GM19468 (cell line): Measurements from ENCODE around the gene ALDH1L1.

Experiments used
- ATAC-seq: cut with Tn5 transposase; IDR thresholded peaks from one replicate; pipeline ENCODE4 v1.9.1; 2021; ENCODE audit warnings: mild to moderate bottlenecking, moderate library complexity, moderate number of reproducible peaks; ENCODE audit not compliant: unreplicated experiment; ENCODE audit errors: extremely low read depth

Gene ALDH1L1

DNA sequence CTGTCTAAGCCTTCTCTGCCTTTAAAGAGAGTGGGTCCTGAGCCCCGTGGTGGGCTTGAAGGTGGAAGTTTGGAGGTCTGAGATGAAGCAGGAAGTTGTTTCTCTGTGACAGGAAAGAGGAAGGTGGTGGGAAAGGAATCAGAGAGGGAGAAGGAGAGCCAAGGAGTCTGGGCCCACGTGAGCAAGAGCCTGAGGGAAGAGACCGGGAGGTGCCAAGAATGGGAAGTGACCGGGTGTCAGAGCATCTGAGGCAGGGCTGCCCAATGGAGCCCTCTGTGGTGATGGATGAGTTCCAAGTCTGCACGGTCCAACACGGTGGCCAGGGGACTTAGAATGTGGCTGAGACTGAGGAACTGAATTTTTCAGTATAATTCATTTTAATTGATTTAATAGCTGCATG, 24.6 kb downstream of the ALDH1L1 start:
- ATAC-seq: no peak

- no peak for ATAC-seq
These were observed 25.1 kb downstream of the ALDH1L1 start for GRCh38 chr3:126155280-126155640.

GRCh38 chr3:126154391-126155279, 25.8 kb downstream of the ALDH1L1 start:
- ATAC-seq: no peak

DNA sequence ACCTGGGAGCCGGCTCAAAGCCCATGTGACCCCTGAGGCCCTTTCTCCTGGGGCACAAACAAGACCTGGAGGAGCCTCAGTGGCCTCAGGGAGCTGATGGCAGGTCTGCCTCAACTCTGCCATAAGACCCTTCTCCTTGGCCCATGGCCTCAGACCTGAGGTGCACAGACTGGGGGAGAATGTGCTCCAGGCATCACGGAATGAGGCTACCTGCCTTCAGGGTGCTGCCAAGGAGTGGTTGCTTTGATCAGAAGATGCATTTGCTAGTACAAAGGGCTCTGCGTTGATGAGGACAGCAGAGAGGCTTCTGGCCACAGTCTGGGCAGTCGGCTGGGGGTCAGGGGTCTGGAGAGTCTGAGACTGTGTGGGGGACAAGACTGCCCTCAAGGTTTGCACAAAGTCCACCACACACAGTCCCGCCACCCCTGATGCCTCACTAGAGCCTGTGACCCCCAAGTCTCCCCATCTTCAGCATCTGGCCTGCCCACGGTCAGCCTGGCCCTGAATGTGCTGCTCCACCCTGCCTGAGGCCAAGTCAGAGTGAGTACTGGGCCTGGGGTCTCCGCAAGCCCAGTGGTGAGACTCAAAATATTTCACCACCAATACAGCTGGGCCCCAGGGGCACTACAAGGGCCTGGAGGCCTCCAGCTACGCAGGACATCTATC, 26.6 kb downstream of the ALDH1L1 start:
- no peak for ATAC-seq

GRCh38 chr3:126152901-126153694, 27.3 kb downstream of the ALDH1L1 start:
- ATAC-seq: no peak

- ATAC-seq: no peak
These were observed 27.9 kb downstream of the ALDH1L1 start for GRCh38 chr3:126152458-126152857.

DNA sequence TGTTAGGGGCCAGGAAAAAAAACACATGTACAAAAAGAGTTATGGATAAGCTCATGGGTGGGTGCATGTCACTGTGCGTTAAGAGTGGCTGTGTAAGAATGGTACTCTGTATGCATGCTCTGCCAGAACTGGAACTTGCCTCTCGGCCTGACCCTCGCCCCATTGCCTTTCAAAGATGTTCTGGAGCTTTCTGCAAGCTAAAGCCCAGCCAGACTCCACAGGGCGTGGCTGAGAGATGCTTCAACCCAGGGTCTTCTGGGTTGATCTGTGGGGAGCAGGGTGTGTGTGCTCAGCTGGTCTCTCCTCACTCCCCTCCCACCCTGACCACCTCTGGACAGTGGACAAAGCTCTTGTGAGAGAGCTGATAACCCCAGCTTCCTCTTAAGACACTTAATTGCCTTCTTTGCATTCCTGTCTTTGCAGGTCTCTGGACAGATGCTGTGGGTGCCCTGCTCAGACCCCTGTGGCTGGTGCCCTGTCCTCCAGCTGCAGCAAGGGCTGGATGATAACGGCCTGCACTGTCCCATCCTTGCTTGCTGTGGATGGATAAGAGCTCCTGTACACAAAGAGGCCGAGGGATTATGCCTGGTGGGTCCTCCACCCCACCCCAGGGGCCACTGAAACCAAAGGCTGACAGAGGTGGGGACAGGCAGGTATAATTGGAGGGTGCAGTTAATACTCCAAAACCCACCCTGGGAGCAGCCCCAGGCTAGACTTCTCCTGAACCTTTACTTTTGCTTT, 28.7 kb downstream of the ALDH1L1 start:
- no peak for ATAC-seq

- ATAC-seq: no peak
These were observed 30.3 kb downstream of the ALDH1L1 start for GRCh38 chr3:126149960-126150515.

DNA sequence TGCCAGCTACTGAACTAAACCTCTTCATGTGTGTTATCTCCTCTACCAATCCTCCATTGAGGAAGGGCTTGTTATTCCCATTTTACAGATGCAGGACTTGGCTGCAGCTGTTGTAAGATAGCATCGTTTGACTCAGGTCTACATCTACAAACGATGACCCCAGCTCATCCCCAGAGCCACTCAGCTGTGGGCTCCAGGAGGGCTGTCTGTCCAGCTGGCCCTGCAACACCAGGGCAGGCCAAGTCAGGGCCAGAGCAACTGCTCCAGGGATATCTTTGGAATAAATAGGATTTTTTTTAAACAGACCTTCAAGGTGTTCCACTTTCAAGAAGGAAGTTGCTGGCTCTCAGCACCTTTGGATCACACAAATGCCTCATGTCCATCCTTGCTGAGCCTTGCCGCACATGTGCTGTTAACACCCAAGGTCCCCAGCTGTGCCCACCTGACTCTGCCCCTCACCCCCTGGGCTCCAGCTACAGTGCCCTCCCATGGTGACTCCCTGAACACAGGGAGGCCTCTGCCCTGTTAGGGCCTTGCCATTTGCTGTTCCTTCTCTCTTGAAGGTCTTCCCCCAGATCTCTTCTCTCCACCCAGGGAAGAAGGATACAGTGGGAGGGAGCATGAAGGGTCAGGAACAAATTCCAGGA, 31.0 kb downstream of the ALDH1L1 start:
- no peak for ATAC-seq

GRCh38 chr3:126147932-126148683, 32.3 kb downstream of the ALDH1L1 start:
- no peak for ATAC-seq

GRCh38 chr3:126147147-126147931, 33.0 kb downstream of the ALDH1L1 start:
- ATAC-seq: no peak

- no peak for ATAC-seq
These were observed 33.8 kb downstream of the ALDH1L1 start for GRCh38 chr3:126146525-126147146.

- no peak for ATAC-seq
These were observed 34.4 kb downstream of the ALDH1L1 start for GRCh38 chr3:126146034-126146433.

DNA sequence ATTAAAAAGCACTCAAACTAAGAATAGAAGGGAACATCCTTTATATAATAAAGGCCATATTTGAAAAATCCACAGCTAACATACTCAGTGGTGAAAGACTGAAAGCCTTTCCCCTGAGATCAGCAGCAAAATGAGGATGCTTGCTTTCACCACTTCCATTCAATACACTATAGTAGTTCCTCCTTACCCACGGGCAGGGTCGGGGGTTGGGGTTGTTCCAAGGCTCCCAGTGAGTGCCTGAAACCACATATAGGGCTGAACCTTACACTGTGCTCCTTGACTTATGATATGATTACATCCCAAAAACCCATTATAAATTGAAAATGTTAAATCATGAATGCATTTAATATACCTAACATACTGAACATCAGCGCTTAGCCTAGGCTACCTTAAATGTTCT, 37.7 kb downstream of the ALDH1L1 start:
- ATAC-seq: no peak

DNA sequence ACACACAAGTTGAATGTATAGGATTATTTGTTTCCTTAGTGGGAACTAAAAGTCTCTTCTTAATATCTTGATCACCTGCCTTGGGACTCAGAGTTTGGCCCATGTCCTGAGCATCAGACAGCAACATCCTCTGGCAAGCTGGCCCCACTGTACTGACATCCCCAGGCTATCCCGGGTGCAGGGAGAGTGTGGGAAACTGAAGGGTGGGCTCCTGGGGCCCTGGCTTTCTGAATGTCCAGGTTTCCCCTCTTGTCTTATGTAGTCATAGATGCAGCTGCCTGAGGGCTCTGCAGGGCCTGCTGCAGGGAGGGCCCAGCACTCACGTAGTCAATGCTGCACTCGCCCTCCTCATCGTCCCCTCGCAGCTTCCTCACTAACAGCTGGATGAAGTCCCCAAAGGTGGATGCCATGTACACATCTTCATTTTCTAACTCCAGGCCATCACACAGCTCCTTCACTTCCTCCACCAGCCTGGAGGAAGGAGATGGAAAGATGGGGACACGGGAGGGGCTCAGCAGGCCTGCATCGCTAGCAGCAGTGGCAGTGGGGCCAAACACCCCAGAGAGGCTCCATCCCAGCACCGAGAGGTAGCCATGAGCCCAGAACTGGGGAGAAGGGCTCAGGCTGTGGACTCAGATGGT, 42.8 kb downstream of the ALDH1L1 start:
- ATAC-seq: no peak

- no peak for ATAC-seq
These were observed 43.8 kb downstream of the ALDH1L1 start for GRCh38 chr3:126136428-126137220.
